Measurements from ENCODE around the gene LRCH1.

DNA sequence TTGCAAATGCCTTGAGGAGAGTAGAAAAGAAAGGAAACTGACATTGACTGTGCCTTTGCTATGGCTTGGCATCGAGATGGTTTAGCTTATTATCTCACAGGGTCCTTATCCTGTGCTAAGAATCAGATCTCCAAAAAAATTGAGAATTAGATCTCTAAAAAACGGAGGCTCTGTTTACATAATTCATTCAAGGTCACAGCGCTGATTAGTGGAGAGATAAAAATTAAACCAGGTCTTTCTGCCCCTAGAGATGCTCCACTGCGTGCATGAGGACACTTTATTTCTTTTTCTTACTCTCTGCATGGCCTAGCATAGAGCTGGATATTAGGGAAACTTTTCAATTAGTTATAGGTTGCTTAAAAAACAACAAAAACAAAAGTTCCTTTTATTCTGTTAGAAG, 17.3 kb downstream of the LRCH1 start:
- TF ChIP-seq, protein P1, sequence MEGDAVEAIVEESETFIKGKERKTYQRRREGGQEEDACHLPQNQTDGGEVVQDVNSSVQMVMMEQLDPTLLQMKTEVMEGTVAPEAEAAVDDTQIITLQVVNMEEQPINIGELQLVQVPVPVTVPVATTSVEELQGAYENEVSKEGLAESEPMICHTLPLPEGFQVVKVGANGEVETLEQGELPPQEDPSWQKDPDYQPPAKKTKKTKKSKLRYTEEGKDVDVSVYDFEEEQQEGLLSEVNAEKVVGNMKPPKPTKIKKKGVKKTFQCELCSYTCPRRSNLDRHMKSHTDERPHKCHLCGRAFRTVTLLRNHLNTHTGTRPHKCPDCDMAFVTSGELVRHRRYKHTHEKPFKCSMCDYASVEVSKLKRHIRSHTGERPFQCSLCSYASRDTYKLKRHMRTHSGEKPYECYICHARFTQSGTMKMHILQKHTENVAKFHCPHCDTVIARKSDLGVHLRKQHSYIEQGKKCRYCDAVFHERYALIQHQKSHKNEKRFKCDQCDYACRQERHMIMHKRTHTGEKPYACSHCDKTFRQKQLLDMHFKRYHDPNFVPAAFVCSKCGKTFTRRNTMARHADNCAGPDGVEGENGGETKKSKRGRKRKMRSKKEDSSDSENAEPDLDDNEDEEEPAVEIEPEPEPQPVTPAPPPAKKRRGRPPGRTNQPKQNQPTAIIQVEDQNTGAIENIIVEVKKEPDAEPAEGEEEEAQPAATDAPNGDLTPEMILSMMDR (IDR thresholded peaks at IDR 0.05): no peak
- TF ChIP-seq POLR2A (IDR thresholded peaks at IDR 0.05): no peak
